Tongue (tissue), 3 donors: ENCODE measurements around the gene CEACAM19. TPM values are rescaled to one million over a fixed set of nuclear protein-coding genes. Genes with fewer than 3 reads are reported as not detected.

Experiments
- DNase-seq: peaks from one replicate; pipeline ENCODE4 v3.0.0-alpha.2; 2015
- small RNA-seq: library from RNA; depleted of rRNA; stranded (forward); fragments of <200 nt; gene quantifications from one replicate; pipeline ENCODE3, GENCODE V24; 2014; ENCODE audit warnings: low replicate concordance
- total RNA-seq: library from RNA; depleted of rRNA; stranded (reverse); fragments of >200 nt; gene quantifications from one replicate; pipeline ENCODE4 v1.2.3, GENCODE V29; 2014

The CEACAM19 gene
- total RNA-seq, 1 donor from 2014 or later, result 2.5 TPM

- no peak for DNase-seq
These were observed 52.1 kb downstream of the CEACAM19 start for GRCh38 chr19:44723299-44723951.

DNA sequence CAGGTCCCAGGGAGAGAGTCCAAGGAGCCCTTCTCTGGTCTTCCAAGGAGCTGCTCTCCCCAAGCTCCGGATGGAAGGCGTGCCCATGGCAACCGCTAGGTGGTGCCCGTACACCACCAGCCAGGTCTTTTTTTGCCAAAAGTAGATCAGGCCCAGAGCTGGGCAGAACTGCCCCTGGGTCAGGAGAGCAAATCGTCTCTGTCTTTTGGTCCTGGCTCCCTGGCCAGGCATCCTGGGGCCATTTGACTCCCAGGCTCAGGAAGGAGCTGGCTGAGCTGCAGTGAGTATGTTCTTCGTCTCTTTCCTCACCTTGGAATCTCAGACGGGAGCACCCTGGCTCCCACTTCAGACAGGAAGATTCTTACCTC is 52.7 kb downstream of the CEACAM19 start:
- peak; percentile 90 for DNase-seq

- no peak for DNase-seq
These were observed 54.0 kb downstream of the CEACAM19 start for GRCh38 chr19:44725251-44725650.

- no peak for DNase-seq
These were observed 54.4 kb downstream of the CEACAM19 start for GRCh38 chr19:44725684-44726083.

DNA sequence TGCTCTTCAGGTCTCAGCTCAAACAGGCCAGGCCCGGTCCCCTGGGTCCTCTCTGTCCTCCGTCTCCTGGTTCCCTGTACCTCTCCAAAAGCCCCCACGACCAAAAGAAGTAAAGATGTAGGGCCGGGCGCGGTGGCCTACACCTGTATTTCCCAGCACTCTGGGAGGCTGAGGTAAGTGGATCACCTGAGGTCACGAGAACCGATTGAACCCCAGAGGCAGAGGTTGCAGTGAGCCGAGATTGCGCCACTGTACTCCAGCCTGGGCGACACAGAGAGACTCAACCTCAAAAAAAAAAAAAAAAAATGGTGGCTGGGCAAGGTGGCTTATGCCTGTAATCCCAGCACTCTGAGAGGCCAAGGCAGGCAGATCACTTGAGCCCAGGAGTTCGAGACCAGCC is 55.2 kb downstream of the CEACAM19 start:
- no peak for DNase-seq

GRCh38 chr19:44728178-44728577 is 56.9 kb downstream of the CEACAM19 start:
- DNase-seq, result no peak

GRCh38 chr19:44729516-44730033 is 58.3 kb downstream of the CEACAM19 start:
- DNase-seq, result no peak

GRCh38 chr19:44731081-44731480 is 59.8 kb downstream of the CEACAM19 start:
- DNase-seq, result no peak

DNA sequence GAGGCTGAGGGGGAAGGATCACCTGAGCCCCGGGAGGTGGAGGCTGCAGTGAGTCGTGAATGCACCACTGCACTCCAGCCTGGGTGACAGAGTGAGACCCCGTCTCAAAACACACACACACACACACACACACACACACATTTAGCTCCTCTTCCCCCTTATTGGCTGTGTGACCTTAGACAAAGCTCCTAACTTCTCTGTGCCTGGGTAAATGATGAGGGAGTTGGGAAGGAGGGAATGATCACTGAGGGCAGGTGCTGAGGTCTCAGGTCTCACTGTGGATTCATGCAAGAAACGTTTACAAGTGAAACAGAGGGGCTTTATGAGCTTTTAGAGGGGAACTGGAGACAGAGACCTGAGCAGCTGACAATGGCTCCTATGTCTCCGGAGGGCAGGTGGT is 60.3 kb downstream of the CEACAM19 start:
- DNase-seq, result no peak

- DNase-seq, result no peak
These were observed 61.1 kb downstream of the CEACAM19 start for GRCh38 chr19:44732235-44733014.

Small RNA genes lying within 50 kb of the gene (small RNA-seq; reads per million reads assigned to genes)
- not detected for gene RF00285

Other genes starting within 250 kb of the CEACAM19 start
- gene ZNF229, start 223.0 kb upstream of the CEACAM19 start, total RNA-seq, result 12.3 TPM
- 16.3 TPM for gene ZNF180, start 171.0 kb upstream of the CEACAM19 start, total RNA-seq
- gene CEACAM20, start 141.8 kb upstream of the CEACAM19 start, total RNA-seq, result not detected
- not detected for gene IGSF23, start 57.9 kb upstream of the CEACAM19 start, total RNA-seq
- 69.0 TPM for gene PVR, start 27.6 kb upstream of the CEACAM19 start, total RNA-seq
- gene CEACAM16, start 27.7 kb downstream of the CEACAM19 start, total RNA-seq, result not detected
- gene BCL3, start 77.2 kb downstream of the CEACAM19 start, total RNA-seq, result 8.4 TPM
- 2.8 TPM for gene CBLC, start 106.4 kb downstream of the CEACAM19 start, total RNA-seq
- 188 TPM for gene BCAM, start 137.6 kb downstream of the CEACAM19 start, total RNA-seq
- 42.0 TPM for gene NECTIN2, start 174.8 kb downstream of the CEACAM19 start, total RNA-seq
- 44.1 TPM for gene TOMM40, start 219.8 kb downstream of the CEACAM19 start, total RNA-seq
- gene APOE, start 234.3 kb downstream of the CEACAM19 start, total RNA-seq, result 59.9 TPM
- 11.6 TPM for gene APOC1, start 243.1 kb downstream of the CEACAM19 start, total RNA-seq